ENCODE data around the gene VSX1.

VSX1 gene

DNA sequence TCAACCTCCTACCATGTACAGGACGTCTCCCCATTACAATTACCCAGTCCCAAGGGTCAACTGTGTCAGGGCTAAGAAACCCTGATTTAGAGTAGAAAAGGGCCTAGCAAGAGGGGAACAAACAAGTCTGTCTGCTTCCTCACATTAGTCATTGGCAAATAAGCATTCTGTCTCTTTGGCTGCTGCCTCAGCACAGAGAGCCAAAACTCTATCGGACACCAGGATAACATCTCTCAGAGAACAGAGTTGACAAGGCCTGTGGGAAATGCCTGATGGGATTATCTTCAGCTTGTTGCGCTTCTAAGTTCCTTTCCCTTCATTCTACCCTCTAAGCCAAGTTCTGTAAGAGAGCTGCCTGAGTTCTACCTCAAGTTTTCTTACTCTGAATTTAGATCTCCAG is 19.0 kb upstream of the VSX1 start:
- in situ Hi-C loops (cut with MboI; ENCODE audit: low sequenced_read_pairs), result no loop called here
- DNase-seq (ENCODE audit: low spot score in 2 of 2), result no peak

DNA sequence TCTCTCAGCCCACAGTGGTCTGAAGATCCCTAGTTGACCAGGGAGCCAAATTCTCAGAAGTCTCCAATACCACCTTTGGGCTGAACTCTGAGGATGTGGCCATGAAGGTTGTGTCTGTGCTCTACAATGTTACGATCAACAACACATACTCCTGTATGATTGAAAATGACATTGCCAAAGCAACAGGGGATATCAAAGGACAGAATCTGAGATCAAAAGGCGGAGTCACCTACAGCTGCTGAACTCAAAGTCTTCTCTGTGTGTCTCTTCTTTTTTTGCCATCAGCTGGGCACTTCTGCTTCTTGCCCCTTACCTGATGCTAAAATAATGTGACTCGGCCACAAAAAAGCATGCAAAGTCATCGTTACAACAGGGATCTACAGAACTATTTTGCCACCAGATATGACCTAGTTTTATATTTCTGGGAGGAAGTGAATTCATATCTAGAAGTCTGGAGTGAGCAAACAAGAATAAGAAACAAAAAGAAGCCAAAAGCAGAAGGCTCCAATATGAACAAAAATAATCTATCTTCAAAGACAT is 17.7 kb upstream of the VSX1 start:
- DNase-seq (ENCODE audit: low spot score in 2 of 2), result no peak
- Histone ChIP-seq H3K36me3 (replicated peaks) (no peaks in the 10 kb centered on the region), H3K4me3 (no peak overlapping the region), H3K27me3 (ENCODE audit: low read depth) (no peaks in the 10 kb centered on the region), H3K9me3 (no peaks in the 10 kb centered on the region), H3K4me1 (no peaks in the 10 kb centered on the region)
- in situ Hi-C loops (cut with MboI; ENCODE audit: low sequenced_read_pairs), result no loop called here

More for the DNA sequence above, 19.0 kb upstream of the VSX1 start:
- no peaks in the 10 kb centered on the region for H3K36me3 ChIP-seq (replicated peaks)
- H3K9me3 ChIP-seq, result no peaks in the 10 kb centered on the region
- H3K4me3 ChIP-seq, result no peak overlapping the region
- H3K4me1 ChIP-seq, result no peaks in the 10 kb centered on the region
- no peaks in the 10 kb centered on the region for H3K27me3 ChIP-seq (ENCODE audit: low read depth)

DNA sequence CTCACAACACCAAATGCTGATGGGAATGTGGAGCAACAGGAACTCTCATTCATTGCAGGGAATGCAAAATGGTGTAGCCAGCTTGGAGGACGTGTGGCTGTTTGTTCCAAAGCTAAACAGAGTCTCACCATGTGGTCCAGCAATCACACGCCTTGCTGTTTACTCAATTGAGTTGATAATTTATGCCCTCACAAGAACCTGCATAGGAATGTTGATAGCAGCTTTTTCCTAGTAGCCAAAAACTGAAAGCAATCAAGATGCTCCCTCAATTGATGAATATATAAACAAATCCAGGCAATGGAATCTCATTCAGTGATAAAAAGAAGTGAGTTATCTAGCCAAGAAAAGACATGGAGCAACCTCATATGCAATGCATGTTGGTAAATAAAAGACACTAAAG is 15.6 kb upstream of the VSX1 start:
- H3K4me1 ChIP-seq, result no peaks in the 10 kb centered on the region
- H3K4me3 ChIP-seq, result no peak overlapping the region
- no peaks in the 10 kb centered on the region for H3K9me3 ChIP-seq
- in situ Hi-C loops (cut with MboI; ENCODE audit: low sequenced_read_pairs), result no loop called here
- no peak for DNase-seq (ENCODE audit: low spot score in 2 of 2)
- H3K36me3 ChIP-seq (replicated peaks), result no peaks in the 10 kb centered on the region
- 0 out of 2 replicates have a peak, but pooled peaks cover 4% of the 10 kb centered on the region for H3K27me3 ChIP-seq (ENCODE audit: low read depth)

DNA sequence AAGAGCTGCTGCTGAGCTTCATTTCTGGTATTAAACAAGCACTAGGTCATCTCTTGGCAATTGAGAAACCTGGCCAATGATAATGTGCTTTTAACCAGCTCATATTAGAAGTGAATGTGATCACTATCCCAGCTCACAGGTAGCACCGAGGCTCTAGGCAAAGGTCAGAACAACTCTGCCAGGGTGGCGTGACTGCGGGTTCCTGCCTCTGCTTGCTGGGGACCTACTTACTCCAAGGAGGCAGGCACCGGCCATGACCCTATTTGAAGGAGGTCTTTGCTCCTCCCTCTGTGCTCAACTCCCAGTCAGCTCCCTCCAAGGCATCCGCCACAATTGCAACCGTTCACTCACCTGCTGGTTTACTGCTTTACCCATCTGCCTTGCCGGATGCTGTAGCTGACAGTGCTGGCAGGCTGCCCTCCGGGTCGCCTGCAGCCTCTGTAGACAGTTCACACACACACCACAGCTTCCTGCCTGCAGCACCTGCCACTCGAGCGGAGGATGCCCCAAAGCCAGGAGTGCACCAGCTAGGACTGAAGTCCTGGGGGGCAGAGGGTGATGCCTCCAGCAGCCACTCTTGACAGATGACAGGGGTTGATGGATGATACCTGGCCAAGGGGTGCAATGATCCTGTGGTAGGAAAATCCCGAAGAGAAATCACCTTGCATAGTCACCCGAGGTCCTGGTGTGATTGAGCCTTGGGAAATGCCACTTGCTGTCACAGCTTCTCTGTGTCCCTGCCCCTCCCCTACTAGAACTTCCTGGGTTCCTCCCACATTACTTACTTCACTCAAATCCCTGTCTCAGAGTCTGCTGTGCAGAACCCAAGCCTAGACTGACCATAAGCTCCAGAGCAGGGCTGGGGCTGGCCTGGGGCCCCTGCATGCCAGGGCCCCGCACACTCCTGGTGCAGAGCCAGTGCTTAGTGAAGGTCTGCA is 8.8 kb upstream of the VSX1 start:
- H3K4me1 ChIP-seq, result no peaks in the 10 kb centered on the region

DNA sequence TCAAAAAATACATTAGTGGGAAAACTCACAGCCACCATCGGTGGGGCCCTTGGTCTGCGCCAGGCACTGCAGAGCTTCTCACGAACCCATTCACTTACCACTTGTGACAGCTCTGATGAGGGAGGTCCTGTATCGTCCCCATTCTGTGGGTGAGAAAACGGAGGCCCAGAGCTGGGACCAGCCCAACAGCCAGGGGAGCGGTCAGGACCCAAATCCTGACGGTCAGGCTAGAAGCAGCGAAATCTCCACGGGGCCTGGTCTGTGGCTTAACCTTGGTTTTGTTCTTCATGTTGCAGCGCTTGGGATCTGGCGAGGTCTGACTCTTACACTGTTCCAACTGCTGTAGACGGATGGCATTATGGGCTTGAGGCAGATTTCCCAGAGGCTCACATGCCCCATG is 7.7 kb upstream of the VSX1 start:
- Histone ChIP-seq H3K27me3 (ENCODE audit: low read depth) (peaks cover 19% of the 10 kb centered on the region), H3K4me1 (no peaks in the 10 kb centered on the region), H3K9me3 (no peaks in the 10 kb centered on the region), H3K36me3 (replicated peaks) (no peaks in the 10 kb centered on the region), H3K4me3 (no peak overlapping the region)
- DNase-seq (ENCODE audit: low spot score in 2 of 2), result no peak
- in situ Hi-C loops (cut with MboI; ENCODE audit: low sequenced_read_pairs), result no loop called here

More for the DNA sequence above, 8.8 kb upstream of the VSX1 start:
- in situ Hi-C loops (cut with MboI; ENCODE audit: low sequenced_read_pairs), result no loop called here
- no peaks in the 10 kb centered on the region for H3K9me3 ChIP-seq
- no peak overlapping the region for H3K4me3 ChIP-seq
- no peaks in the 10 kb centered on the region for H3K36me3 ChIP-seq (replicated peaks)
- peaks cover 10% of the 10 kb centered on the region for H3K27me3 ChIP-seq (ENCODE audit: low read depth)
- DNase-seq (ENCODE audit: low spot score in 2 of 2), result no peak

DNA sequence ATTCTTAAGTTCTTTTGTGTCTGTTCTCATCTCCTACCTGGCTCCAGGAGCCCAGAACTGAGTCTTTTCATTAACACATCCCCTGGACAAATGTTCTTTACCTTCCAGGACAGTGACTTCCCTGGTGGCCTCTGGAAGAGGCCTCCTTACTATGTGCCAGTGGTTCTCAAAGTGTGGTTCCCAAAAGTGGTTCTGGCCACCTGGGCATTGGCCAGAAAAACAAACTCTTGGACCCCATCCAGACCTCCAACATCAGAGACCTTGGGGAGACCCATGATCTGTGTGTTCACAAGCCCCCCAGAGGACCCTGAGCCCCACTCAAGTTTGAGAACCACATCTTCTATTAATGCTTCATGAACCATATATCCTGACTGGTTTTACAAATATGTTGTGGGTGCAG is 7.2 kb upstream of the VSX1 start:
- DNase-seq (ENCODE audit: low spot score in 2 of 2), result no peak
- Histone ChIP-seq H3K36me3 (replicated peaks) (no peaks in the 10 kb centered on the region), H3K4me3 (no peak overlapping the region), H3K27me3 (ENCODE audit: low read depth) (peaks cover 25% of the 10 kb centered on the region), H3K4me1 (no peaks in the 10 kb centered on the region), H3K9me3 (no peaks in the 10 kb centered on the region)
- in situ Hi-C loops (cut with MboI; ENCODE audit: low sequenced_read_pairs), result no loop called here

DNA sequence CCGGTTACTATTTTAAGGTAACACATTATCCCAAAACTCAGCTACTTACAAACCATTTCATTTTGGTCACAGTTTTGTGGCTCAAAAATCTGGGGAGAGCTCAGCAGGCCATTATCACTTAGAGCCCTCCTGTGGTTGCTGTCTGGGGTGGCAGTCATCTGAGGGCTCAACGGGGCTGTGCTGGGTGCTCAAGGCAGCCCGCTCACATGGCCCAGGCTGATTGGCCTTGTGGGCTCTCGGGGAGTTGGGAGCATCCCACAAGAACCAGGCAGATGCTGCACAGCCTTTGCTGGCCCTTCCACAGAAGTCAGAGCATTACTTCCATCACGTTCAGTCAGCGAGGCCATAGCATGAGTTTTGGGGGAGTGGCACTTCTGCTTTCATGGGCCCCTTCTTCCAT is 6.3 kb upstream of the VSX1 start:
- H3K36me3 ChIP-seq (replicated peaks), result no peaks in the 10 kb centered on the region
- H3K9me3 ChIP-seq, result no peaks in the 10 kb centered on the region
- H3K4me1 ChIP-seq, result no peaks in the 10 kb centered on the region
- H3K27me3 ChIP-seq (ENCODE audit: low read depth), result peaks cover 29% of the 10 kb centered on the region
- DNase-seq (ENCODE audit: low spot score in 2 of 2), result no peak
- no peak overlapping the region for H3K4me3 ChIP-seq
- in situ Hi-C loops (cut with MboI; ENCODE audit: low sequenced_read_pairs), result no loop called here

DNA sequence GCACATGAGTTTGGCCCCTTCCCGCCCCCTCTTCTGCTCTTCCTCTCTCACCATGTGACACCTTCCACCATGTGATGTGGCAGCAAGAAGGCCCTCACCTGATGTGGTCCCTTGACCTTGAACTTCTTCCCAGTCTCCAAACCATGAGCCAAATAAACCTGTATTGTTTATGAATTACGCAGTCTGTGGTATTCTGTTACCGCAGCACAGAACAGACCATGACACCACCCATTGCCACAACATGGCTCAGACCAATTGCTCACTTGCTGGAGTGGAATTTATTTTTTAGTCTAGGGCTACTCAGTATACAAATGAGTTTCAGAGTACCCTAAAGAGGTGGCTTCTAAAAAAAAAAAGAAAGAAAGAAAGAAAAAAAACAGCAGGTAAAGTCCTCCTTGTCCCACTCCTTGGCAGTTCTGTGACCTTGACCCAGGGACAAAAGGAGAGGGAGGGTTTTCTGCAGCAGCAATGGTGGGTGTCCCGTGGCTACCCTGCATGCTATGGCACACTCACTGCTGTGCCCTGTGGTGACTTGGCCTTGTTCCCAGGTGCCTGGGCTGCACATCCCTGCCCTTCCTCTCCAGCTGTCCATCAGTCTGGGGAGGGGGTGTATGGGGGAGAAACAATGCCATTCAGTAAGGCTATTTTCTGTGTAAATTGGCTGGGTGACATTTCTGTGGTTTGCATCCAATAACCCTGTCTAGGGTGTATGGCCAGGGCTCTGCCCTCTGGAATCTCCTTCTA is 5.4 kb upstream of the VSX1 start:
- peaks cover 38% of the 10 kb centered on the region for H3K27me3 ChIP-seq (ENCODE audit: low read depth)
- DNase-seq (ENCODE audit: low spot score in 2 of 2), result no peak

DNA sequence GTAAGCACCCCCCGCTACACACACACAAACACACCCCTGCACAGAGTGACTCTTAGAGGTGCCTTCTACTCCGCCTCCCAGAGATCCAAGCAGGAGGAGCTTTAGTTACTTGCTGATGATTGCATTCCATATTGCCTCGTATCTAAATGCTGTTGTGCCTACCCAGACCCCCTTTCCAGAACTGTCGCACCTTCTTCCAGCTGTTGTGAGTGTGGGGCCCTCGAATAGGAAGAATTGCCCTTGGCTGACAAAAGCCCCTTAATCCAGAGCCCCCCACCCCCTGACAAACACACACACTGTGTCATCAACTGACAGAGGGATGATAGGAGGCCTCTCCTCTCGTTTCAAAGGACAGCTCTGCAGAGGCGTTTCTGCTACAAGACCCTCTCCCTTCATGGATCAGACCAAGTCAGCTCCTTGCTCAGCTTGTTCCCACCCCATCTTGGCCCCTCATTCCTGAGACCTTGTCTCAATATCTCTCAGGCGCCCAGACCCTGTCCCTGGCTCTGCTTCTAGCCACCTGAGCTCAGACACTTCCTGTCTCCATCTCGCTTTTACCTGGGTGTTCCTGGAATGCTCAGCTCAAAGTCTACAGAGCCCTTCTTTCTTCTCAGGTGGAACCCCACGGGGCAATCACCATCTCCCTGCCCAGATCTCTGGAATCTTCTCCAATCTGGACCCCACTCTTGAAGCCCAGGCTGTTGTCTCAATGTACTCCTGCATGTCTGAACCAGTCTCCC is 4.0 kb upstream of the VSX1 start:
- H3K4me1 ChIP-seq, result no peaks in the 10 kb centered on the region
- no peak for DNase-seq (ENCODE audit: low spot score in 2 of 2)
- H3K36me3 ChIP-seq (replicated peaks), result no peaks in the 10 kb centered on the region
- H3K27me3 ChIP-seq (ENCODE audit: low read depth), result peaks cover 51% of the 10 kb centered on the region
- no peaks in the 10 kb centered on the region for H3K9me3 ChIP-seq
- no peak overlapping the region for H3K4me3 ChIP-seq
- in situ Hi-C loops (cut with MboI; ENCODE audit: low sequenced_read_pairs), result no loop called here

More for the DNA sequence above, 5.4 kb upstream of the VSX1 start:
- no peaks in the 10 kb centered on the region for H3K4me1 ChIP-seq
- in situ Hi-C loops (cut with MboI; ENCODE audit: low sequenced_read_pairs), result no loop called here
- no peak overlapping the region for H3K4me3 ChIP-seq
- H3K9me3 ChIP-seq, result no peaks in the 10 kb centered on the region
- H3K36me3 ChIP-seq (replicated peaks), result no peaks in the 10 kb centered on the region

DNA sequence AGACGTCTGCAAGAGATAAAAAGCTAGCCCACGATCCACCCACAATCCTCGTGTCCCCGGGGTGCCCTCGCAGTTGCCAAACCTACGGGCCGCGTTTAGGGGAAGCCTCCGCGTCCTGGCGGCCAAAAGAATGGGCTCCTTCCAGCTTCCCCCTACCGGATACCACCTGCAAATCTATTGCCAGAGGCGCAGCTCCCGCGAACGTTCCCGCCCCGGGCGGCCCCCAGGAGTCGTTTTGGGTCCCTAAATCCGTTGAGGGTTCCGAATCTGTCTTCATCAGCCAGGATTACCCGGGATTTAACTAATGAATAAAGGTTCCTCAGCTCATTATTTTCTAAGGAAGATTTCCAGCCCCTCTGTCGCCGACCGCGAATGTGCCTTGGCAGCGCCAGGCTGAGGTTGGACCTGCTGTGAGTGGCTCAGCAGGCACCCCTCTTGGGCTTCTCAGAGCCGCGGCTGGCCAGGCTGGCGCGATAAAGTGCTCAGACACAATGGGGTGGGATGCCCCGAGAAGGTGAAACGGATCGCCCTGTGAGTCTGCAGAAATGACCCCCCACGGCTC is 2.8 kb upstream of the VSX1 start:
- Histone ChIP-seq H3K27me3 (ENCODE audit: low read depth) (peaks cover 61% of the 10 kb centered on the region), H3K36me3 (replicated peaks) (no peaks in the 10 kb centered on the region), H3K4me3 (no peak overlapping the region), H3K4me1 (no peaks in the 10 kb centered on the region), H3K9me3 (no peaks in the 10 kb centered on the region)
- no peak for DNase-seq (ENCODE audit: low spot score in 2 of 2)
- in situ Hi-C loops (cut with MboI; ENCODE audit: low sequenced_read_pairs), result no loop called here

DNA sequence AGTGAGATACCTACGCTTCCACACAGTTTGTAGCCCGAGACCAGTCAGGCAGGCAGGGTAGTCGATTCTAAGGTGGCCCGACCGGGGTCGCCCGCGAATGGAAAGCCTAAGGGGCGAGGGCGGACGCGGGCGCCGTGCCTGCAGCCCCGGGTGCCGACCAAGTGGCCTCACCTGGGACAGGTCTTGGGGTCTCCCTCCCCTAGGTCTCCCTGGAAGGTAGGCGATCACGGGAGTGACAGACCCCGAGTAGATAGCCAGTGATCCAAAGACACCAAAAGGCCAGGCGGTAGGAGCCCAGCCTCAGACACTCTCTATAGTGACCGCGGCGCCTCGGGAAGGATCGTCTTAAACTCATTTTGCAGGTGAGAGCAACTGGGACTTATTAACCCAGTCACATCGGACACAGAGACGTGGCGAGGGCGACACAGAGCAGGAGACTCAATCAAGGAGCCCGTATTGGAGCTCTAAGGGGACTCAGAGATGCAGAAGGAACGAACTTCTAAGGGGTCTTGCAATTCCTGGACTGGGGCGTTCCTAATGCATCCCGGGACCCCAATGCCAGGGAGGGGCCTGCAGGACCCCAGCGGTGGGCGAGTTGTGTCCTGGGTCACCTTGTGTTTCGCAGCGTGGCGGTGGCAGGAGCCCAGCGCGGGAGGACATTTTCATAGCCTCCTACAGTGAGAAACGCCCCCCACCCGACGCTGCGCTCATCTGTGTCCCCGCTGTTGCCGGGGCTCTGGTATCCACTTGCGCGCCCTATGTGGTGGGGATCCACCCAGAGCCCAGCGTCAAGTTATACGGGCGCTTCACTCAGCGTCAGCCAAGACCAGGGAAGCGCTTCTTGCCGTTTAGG is 2.1 kb upstream of the VSX1 start:
- Histone ChIP-seq H3K27me3 (ENCODE audit: low read depth) (peaks cover 63% of the 10 kb centered on the region), H3K9me3 (no peaks in the 10 kb centered on the region), H3K4me1 (no peaks in the 10 kb centered on the region), H3K36me3 (replicated peaks) (no peaks in the 10 kb centered on the region), H3K4me3 (no peak overlapping the region)
- DNase-seq (ENCODE audit: low spot score in 2 of 2), result no peak
- in situ Hi-C loops (cut with MboI; ENCODE audit: low sequenced_read_pairs), result no loop called here

DNA sequence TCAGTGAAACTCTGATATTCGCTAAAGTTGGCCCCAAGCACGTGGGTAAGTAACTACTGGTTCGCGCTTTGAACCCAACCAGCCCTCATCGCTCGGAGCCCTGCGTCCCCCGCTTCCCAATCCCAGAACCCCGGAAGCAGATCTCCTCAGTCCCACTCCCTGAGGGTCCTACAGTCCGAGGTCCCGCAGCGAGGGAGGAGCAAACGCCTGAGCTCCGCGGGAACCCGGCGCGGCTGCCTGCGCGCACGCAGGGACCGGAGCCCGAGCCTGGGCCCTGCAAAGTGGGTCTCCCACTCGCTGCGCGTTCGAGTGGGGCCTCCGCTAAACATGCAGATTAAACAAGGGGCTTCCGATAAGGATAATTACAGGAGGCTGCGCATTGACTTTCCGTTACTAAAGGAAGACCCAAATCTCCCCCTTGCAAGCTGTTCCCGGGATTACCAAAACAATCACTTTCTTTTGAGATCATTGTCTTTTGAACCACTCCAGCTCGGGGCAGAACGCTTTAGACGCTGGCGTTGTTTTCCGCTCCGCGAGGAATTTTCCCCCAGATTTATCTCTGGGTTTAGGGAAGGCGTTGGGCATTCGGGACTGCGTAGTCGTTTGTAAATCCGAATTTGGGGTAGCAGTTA is 1.3 kb upstream of the VSX1 start:
- no peaks in the 10 kb centered on the region for H3K4me1 ChIP-seq
- peaks cover 69% of the 10 kb centered on the region for H3K27me3 ChIP-seq (ENCODE audit: low read depth)
- H3K9me3 ChIP-seq, result no peaks in the 10 kb centered on the region
- no peaks in the 10 kb centered on the region for H3K36me3 ChIP-seq (replicated peaks)
- in situ Hi-C loops (cut with MboI; ENCODE audit: low sequenced_read_pairs), result no loop called here
- H3K4me3 ChIP-seq, result no peak overlapping the region
- no peak for DNase-seq (ENCODE audit: low spot score in 2 of 2)
